Mucosa of descending colon (tissue), 3 donors: Measurements from ENCODE around the gene ACD. TPM values are rescaled to one million over a fixed set of nuclear protein-coding genes. Genes with fewer than 3 reads are reported as not detected.
A peak's percentile ranks its signal among the peaks of the same experiment; 100 is the strongest.
"Not testable (repeated sequence)": the region's sequence is repeated elsewhere in the genome, so short reads cannot be mapped to it uniquely, and the experiment has no call there.

Source experiments
- ATAC-seq: fragments of 200-7000 bp; cut with Tn5 transposase; one replicate; pipeline ENCODE4 v1.9.1; 2020; ENCODE audit warnings: mild to moderate bottlenecking, moderate library complexity
- DNase-seq, 3 donors: peaks; one replicate each; pipeline ENCODE4 v3.0.0-alpha.2; 2020
- H3K36me3 ChIP-seq: fragments of 200-600 bp; one replicate; pipeline ENCODE4 v1.8.0; 2021; ENCODE audit warnings: low read depth, mild to moderate bottlenecking
- H3K4me1 ChIP-seq: fragments of 200-600 bp; one replicate; pipeline ENCODE4 v1.8.0; 2021; ENCODE audit warnings: low read depth, mild to moderate bottlenecking
- H3K4me3 ChIP-seq: fragments of 200-600 bp; one replicate; pipeline ENCODE4 v1.8.0; 2021; ENCODE audit warnings: mild to moderate bottlenecking
- H3K9me3 ChIP-seq: fragments of 200-600 bp; one replicate; pipeline ENCODE4 v1.8.0; 2021; ENCODE audit warnings: mild to moderate bottlenecking
- CTCF ChIP-seq: fragments of 200-600 bp; IDR thresholded peaks from one replicate; pipeline ENCODE4 v1.8.0; 2022; ENCODE audit warnings: antibody characterized with exemption, mild to moderate bottlenecking
- intact Hi-C, 2 donors: fragments of 100-400 bp; cut with DNase I in 1 of 2; cut with micrococcal nuclease in 1 of 2; formaldehyde crosslinking; loops; one replicate each; pipeline versions ENCODE4 v1.11.0 to v1.11.1; 2022; cut with DNase I, micrococcal nuclease
- total RNA-seq, 3 donors: library from RNA; stranded (reverse); fragmentation: NEBNext Ultra II Directional in 2 of 3; extraction: Animal tissue kit (Norgen Biotek cat#: 25700) in 2 of 3; gene quantifications; one replicate each; pipeline versions ENCODE4 v1.2.1 to v1.2.4, GENCODE V29; 2021 to 2023
- donor health status: DM: no; HTN: no; CAD: no; lungs with moderate emphysema.
- donor health status: DM: no; HTN: no; CAD: no.
- donor health status: DM: no; HTN: yes; CAD: no.

ACD gene
- total RNA-seq, 3 donors from 2014 or later, result 8.9 to 17.1 (median 11.5) TPM

GRCh38 chr16:67694611-67695010 lies 34.6 kb upstream of the ACD start:
- no peak for ATAC-seq
- H3K36me3 ChIP-seq, result no peaks in the 10 kb centered on the region
- no peaks in the 10 kb centered on the region for H3K9me3 ChIP-seq
- TF ChIP-seq CTCF, result no peak
- no peak overlapping the region for H3K4me3 ChIP-seq
- no peak for DNase-seq
- peaks cover 12% of the 10 kb centered on the region for H3K4me1 ChIP-seq
- intact Hi-C loops, result no loop called here

GRCh38 chr16:67693517-67694285 lies 33.6 kb upstream of the ACD start:
- H3K36me3 ChIP-seq, H3K9me3 ChIP-seq, H3K4me3 ChIP-seq, DNase-seq, intact Hi-C loops, ATAC-seq: not testable (repeated sequence)
- H3K4me1 ChIP-seq, result peaks cover 10% of the 10 kb centered on the region

GRCh38 chr16:67685388-67686112 lies 25.5 kb upstream of the ACD start:
- intact Hi-C loops, result no loop called here
- no peak for DNase-seq
- Histone ChIP-seq H3K9me3 (no peaks in the 10 kb centered on the region), H3K4me3 (no peak overlapping the region), H3K36me3 (no peaks in the 10 kb centered on the region), H3K4me1 (no peaks in the 10 kb centered on the region)
- ATAC-seq, result peak; percentile 25
- no peak for TF ChIP-seq CTCF

- DNase-seq (peak in 1 of 3 donors; percentile 48), ATAC-seq (peak; percentile 75)
- Histone ChIP-seq H3K4me1 (peaks cover 4% of the 10 kb centered on the region), H3K9me3 (no peaks in the 10 kb centered on the region), H3K4me3 (no peak overlapping the region), H3K36me3 (no peaks in the 10 kb centered on the region)
- no peak for TF ChIP-seq CTCF
- intact Hi-C loops, result no loop called here
These were observed 23.7 kb upstream of the ACD start for GRCh38 chr16:67683767-67684166.

GRCh38 chr16:67679935-67680897 lies 20.2 kb upstream of the ACD start:
- intact Hi-C loops, result no loop called here
- H3K9me3 ChIP-seq, result no peaks in the 10 kb centered on the region
- TF ChIP-seq CTCF, result no peak
- no peak for ATAC-seq
- peaks cover 7% of the 10 kb centered on the region for H3K4me1 ChIP-seq
- no peak for DNase-seq
- H3K36me3 ChIP-seq, result no peaks in the 10 kb centered on the region
- no peak overlapping the region for H3K4me3 ChIP-seq
